GM12873 (cell line): ENCODE data around the gene RNF182.

Source experiments
- TF ChIP-seq, protein P1 (sequence below): IDR thresholded peaks from 2 replicates; pipeline ENCODE4 v1.5.1; 2012; ENCODE audit warnings: low read depth, mild to moderate bottlenecking, moderate library complexity, low read length, control low read depth; ENCODE audit not compliant: insufficient read depth; ENCODE audit errors: missing control alignments

The RNF182 gene

DNA sequence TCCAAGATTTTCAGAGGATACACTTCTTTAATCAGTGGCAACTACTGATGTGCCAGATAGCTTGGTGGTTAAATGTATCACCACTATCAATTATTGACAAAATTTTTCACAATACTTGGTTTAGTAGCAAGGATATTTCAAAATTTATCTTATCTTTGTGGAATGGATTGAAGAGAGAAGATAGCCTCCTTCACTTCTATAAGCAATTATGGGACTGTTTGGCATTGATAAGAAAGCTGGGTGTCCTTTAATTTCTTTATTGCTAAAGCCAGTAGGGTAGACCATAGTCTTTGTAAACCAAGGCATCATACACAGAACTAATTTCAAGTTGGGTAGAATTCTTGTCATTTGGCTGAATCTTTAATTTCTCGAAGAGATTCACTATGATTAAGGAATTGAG is 4.9 kb upstream of the RNF182 start:
- TF ChIP-seq, protein P1, sequence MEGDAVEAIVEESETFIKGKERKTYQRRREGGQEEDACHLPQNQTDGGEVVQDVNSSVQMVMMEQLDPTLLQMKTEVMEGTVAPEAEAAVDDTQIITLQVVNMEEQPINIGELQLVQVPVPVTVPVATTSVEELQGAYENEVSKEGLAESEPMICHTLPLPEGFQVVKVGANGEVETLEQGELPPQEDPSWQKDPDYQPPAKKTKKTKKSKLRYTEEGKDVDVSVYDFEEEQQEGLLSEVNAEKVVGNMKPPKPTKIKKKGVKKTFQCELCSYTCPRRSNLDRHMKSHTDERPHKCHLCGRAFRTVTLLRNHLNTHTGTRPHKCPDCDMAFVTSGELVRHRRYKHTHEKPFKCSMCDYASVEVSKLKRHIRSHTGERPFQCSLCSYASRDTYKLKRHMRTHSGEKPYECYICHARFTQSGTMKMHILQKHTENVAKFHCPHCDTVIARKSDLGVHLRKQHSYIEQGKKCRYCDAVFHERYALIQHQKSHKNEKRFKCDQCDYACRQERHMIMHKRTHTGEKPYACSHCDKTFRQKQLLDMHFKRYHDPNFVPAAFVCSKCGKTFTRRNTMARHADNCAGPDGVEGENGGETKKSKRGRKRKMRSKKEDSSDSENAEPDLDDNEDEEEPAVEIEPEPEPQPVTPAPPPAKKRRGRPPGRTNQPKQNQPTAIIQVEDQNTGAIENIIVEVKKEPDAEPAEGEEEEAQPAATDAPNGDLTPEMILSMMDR = no peak

DNA sequence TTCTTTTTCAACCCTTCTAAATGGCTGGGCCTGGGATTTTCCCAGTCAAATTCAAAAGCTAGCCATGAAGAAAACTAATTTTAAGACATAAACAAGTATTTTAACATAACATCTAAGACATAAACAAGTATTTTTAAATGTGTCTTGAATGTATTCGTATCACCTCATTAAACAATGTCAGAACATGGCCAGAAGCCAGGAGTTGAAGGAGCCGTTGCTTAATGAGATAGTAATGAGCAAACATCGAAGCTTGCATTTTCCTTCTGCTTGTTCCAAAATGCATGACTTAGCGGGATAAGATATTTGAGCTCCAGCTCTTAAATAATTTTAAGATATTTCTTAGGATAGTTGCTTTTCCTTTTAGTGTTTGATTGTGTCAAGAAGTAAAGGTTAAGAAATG is 4.2 kb upstream of the RNF182 start:
- TF ChIP-seq, protein P1 = no peak

DNA sequence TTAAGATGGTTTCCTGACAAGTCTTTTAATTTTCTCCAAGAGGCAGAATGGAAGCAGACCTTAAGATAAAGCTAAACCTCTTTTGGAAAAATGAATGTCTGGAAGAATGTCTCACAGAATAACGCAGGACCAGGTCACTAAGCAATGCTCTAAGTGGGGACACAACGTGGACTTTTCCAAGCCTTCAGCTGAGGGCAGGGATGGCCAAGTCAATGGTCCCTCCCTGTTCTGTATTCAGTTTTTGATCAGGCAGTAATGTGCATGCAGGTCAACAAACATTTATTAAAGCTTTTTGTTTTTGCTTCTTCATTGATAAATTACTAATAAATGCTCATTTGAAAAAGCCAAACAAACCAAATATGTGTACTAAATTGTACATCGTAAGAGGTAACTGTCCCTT is 2.0 kb upstream of the RNF182 start:
- TF ChIP-seq, protein P1 = no peak

DNA sequence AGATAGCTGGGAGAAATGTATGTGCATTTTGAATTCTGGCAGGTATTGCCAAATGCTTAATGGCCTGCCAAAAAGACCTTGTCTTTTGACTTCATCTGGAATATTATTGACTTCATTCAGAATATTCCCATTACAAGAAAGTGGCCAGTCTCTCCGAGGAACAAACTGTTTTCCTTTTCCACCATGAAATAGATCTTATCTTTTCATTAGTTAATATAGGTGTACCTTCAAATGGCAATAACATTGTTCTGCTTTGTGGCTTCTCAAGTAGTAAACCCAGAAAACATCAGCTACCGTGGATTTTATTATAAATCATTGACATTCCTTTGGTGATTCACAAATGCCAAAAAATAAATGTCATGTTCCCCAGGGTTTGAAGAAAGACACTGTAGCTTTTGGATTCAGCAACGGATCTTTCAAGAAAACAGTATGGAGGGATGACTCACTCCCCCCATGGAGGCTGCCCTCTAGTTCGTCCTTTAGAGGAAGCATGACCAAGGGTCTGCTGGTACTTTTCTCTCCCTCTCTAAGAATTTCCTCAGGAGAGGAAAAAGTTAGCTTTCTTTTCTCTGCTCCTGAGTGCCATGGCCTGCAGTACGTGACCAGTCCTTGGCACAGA is 1.1 kb upstream of the RNF182 start:
- TF ChIP-seq, protein P1 = no peak

DNA sequence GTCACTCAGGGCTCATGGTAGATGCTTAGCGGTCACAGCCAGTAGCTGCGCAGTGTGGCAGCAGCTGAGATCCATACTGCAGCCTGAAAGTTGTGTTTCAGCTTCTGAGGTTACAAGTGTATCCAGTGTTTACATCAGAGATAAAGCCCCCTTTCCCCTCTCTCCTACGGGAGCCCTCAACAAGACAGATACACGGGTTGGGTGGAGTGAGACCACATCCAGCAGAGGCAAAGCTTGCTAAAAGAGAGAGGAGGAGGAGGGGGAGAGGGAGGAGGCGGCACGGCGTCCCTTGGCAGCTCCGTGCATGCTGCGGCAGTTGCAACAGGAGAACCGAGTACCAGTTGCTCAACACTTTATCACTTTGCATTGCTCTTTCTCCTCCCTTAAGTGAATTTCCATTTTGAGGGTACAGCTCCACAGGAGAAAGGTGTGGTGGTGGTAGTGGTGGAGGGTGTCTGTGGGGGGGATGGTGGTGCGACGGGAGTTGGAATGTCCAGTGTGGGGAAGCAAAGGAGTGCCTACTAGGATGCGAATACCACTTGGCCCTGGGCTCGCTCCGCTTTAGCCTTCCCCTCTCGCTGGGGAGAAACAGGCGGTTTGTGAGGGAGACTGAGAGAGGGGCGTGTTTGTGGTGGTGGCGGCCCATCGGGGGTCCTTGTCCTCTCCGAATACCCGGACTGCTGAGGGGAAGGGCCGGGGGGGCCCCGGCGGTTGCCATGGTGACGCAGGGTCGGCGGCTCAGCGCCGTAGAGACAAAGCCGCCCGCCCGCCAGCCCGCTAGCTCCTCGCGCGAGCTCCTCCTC is 405 bp upstream of the RNF182 start:
- TF ChIP-seq, protein P1 = no peak

DNA sequence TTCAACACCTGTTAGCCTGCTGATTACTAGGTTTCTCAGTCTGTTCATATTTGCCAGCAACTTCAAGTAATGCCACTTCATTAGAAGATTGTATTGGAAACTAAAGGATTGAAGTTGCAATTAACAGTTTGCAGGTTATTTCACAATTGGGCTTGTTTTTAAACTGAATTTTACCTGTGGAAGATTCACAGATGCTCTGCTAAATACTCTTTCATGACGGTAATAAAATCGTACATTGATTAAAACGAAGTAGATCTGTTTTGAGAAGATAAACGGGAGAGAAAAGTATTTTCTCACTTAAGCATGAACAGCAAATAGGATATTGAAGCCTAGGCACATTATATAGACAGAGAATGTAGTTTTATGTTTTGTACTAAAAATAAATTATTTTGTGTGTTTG is 1.6 kb downstream of the RNF182 start:
- TF ChIP-seq, protein P1 = no peak

DNA sequence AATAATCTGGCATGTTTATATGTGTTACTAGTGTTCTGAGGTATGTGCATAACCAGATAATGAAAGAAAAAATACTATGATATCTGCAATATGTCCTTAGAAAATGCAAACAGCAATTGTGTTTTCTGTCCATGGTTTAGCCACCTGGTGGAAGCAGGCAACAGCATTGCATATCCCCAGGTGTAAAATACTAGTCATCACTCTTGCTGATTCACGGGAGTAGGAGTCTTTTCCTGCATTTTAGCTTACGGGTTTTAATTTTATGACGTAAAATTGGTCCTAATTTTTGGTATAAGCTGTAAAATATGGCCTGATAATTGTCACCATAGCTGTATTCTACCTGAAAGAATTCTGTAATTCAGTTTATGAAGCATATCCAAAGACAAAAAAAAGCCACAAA is 2.5 kb downstream of the RNF182 start:
- TF ChIP-seq, protein P1 = no peak
